ENCODE results near the gene SAMD4B.

SAMD4B gene

DNA sequence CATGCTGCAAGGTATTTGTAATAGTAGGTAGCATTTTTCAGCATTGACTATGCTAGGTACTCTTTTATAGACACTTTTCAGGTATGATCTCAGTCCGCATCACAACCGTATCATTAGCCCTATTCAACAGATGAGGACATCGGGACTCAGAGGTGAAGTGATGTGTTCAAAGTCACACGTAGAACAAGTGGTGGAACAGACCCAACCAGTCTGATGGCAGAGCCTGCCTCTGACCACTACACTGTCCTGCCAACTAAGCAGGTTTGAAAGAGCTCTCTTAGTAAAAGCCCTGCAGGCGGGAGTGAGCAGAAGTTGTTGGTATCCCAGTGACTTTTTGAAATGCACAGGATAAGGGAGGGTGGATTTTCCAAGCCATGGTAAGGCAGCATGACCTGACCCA, 28.5 kb downstream of the SAMD4B start:
- H3K27me3 ChIP-seq (replicated peaks; ENCODE audit: insufficient read depth, low read length) = no peaks in the 10 kb centered on the region
- no peak overlapping the region for H2AFZ ChIP-seq (ENCODE audit: low read length)
- H3K9me3 ChIP-seq (replicated peaks; ENCODE audit: insufficient read depth, low read length) = no peaks in the 10 kb centered on the region
- no peaks in the 10 kb centered on the region for H3K36me3 ChIP-seq (replicated peaks; ENCODE audit: insufficient read depth, low read length)
- H3K9ac ChIP-seq (ENCODE audit: low read length) = no peak overlapping the region
- H3K4me2 ChIP-seq (ENCODE audit: low read depth, low read length) = no peak overlapping the region
- no peaks in the 10 kb centered on the region for H4K20me1 ChIP-seq (ENCODE audit: insufficient read depth, low read length)
- no peak for DNase-seq
- TF ChIP-seq, protein P1, sequence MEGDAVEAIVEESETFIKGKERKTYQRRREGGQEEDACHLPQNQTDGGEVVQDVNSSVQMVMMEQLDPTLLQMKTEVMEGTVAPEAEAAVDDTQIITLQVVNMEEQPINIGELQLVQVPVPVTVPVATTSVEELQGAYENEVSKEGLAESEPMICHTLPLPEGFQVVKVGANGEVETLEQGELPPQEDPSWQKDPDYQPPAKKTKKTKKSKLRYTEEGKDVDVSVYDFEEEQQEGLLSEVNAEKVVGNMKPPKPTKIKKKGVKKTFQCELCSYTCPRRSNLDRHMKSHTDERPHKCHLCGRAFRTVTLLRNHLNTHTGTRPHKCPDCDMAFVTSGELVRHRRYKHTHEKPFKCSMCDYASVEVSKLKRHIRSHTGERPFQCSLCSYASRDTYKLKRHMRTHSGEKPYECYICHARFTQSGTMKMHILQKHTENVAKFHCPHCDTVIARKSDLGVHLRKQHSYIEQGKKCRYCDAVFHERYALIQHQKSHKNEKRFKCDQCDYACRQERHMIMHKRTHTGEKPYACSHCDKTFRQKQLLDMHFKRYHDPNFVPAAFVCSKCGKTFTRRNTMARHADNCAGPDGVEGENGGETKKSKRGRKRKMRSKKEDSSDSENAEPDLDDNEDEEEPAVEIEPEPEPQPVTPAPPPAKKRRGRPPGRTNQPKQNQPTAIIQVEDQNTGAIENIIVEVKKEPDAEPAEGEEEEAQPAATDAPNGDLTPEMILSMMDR (IDR thresholded peaks at IDR 0.05; ENCODE audit: low read length) = no peak
- no peak for TF ChIP-seq EZH2 (optimal IDR thresholded peaks at IDR 0.05; ENCODE audit: low read depth, low read length)
- H3K4me1 ChIP-seq (ENCODE audit: low read length) = no peaks in the 10 kb centered on the region
- H3K9me2 ChIP-seq (replicated peaks; ENCODE audit: insufficient read depth, low read length) = no peaks in the 10 kb centered on the region
- no peak overlapping the region for H3K4me3 ChIP-seq (ENCODE audit: low read length)
- no peaks in the 10 kb centered on the region for H3F3A ChIP-seq (ENCODE audit: insufficient read depth, low read length)
- no peaks in the 10 kb centered on the region for H3K79me2 ChIP-seq (ENCODE audit: low read length)
- no peak overlapping the region for H3K27ac ChIP-seq (ENCODE audit: low read length)

DNA sequence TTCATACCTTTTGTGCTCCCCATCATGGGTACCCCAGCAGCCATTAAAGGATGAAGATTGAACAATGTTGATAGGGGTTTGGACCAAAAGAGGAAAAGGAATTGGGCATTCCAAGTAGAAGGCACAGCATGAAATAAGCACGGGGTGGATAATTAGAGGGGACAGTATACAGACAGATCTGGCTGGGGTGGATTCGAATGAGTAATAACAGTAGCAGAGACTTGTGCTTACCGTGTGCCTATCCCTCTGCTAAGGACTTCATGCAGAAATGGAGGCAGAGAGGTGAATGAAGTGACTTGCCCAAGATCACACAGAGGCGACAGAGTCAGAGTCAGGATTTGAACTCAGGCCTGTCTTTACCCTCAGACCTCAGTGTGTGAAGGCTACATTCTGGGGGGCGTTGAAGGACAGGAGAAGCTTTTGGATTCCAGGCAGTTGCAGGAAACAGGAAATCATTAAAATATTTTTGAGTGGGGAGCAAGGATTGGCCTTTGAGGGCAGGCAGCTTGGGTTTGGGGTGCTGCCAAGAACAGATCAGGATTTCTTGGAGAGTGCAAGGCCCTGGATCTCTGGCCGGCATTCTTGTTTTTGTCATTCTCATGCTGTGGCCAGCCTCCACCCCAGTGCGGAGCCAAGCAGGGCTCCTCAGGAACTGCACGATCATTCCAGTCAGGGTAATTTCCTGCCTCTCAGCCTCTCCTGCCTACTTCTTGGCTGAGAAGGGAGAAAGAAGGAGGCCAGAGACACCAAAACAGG, 30.0 kb downstream of the SAMD4B start:
- no peak overlapping the region for H3K4me3 ChIP-seq (ENCODE audit: low read length)
- H4K20me1 ChIP-seq (ENCODE audit: insufficient read depth, low read length) = no peaks in the 10 kb centered on the region
- no peaks in the 10 kb centered on the region for H3K9me3 ChIP-seq (replicated peaks; ENCODE audit: insufficient read depth, low read length)
- no peak for DNase-seq
- H3K79me2 ChIP-seq (ENCODE audit: low read length) = no peaks in the 10 kb centered on the region
- no peak overlapping the region for H3K9ac ChIP-seq (ENCODE audit: low read length)
- H3F3A ChIP-seq (ENCODE audit: insufficient read depth, low read length) = no peaks in the 10 kb centered on the region
- no peak overlapping the region for H3K27ac ChIP-seq (ENCODE audit: low read length)
- H2AFZ ChIP-seq (ENCODE audit: low read length) = no peak overlapping the region
- H3K9me2 ChIP-seq (replicated peaks; ENCODE audit: insufficient read depth, low read length) = no peaks in the 10 kb centered on the region
- no peaks in the 10 kb centered on the region for H3K4me1 ChIP-seq (ENCODE audit: low read length)
- no peak overlapping the region for H3K4me2 ChIP-seq (ENCODE audit: low read depth, low read length)
- TF ChIP-seq EZH2phosphoT487 (IDR thresholded peaks at IDR 0.05; ENCODE audit: low read length) = no peak
- H3K36me3 ChIP-seq (replicated peaks; ENCODE audit: insufficient read depth, low read length) = no peaks in the 10 kb centered on the region
- H3K27me3 ChIP-seq (replicated peaks; ENCODE audit: insufficient read depth, low read length) = no peaks in the 10 kb centered on the region

DNA sequence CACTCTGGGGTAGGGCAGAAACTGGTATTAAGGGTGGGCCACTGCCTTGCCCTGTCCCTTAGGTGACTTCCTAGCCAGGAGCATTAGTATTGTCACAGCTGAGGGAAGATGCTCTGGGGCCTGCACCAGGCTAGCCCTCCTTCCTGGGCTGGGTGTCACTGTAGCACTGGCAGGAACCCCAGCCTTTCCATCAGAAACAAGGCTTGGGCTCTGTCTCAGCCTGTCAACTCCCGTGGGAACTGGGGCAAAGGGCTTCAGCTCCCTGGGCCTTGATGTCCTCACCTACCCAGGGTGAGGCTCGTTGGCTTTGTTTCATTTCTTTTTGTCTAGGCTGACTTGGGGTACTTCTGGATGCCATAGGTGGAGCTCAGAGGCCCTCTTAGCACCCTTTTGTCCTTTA, 30.7 kb downstream of the SAMD4B start:
- H3K4me3 ChIP-seq (ENCODE audit: low read length) = no peak overlapping the region
- H3K79me2 ChIP-seq (ENCODE audit: low read length) = no peaks in the 10 kb centered on the region
- H3K9ac ChIP-seq (ENCODE audit: low read length) = no peak overlapping the region
- no peaks in the 10 kb centered on the region for H3K36me3 ChIP-seq (replicated peaks; ENCODE audit: insufficient read depth, low read length)
- H2AFZ ChIP-seq (ENCODE audit: low read length) = no peak overlapping the region
- no peaks in the 10 kb centered on the region for H3F3A ChIP-seq (ENCODE audit: insufficient read depth, low read length)
- no peak for DNase-seq
- H3K27me3 ChIP-seq (replicated peaks; ENCODE audit: insufficient read depth, low read length) = no peaks in the 10 kb centered on the region
- H3K4me1 ChIP-seq (ENCODE audit: low read length) = no peaks in the 10 kb centered on the region
- H4K20me1 ChIP-seq (ENCODE audit: insufficient read depth, low read length) = no peaks in the 10 kb centered on the region
- no peak overlapping the region for H3K27ac ChIP-seq (ENCODE audit: low read length)
- no peaks in the 10 kb centered on the region for H3K9me3 ChIP-seq (replicated peaks; ENCODE audit: insufficient read depth, low read length)
- H3K4me2 ChIP-seq (ENCODE audit: low read depth, low read length) = no peak overlapping the region
- no peaks in the 10 kb centered on the region for H3K9me2 ChIP-seq (replicated peaks; ENCODE audit: insufficient read depth, low read length)
- TF ChIP-seq, protein P1 (IDR thresholded peaks at IDR 0.05; ENCODE audit: low read length) = no peak
- no peak for TF ChIP-seq EZH2 (optimal IDR thresholded peaks at IDR 0.05; ENCODE audit: low read depth, low read length)

DNA sequence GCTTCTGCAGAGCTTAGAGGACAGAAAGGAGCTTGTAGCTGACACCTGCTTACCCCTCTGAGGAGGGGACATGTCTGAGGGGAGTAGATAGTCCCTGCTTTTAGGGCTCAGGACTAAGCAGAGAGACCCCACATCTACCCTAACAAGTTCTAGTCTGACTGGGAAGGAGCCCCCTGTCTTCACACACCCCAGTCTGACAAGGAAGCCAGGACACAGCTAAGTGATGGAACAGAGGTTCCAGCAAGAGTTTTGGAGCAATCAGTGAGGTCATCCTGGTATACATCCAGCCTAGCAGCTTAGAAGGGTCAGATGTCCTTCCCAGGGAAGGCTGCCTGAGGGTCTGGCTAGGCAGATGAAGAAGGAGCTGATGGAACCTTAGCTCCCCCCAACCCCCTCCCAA, 33.7 kb downstream of the SAMD4B start:
- Histone ChIP-seq H3K79me2 (ENCODE audit: low read length) (no peaks in the 10 kb centered on the region), H3K4me2 (ENCODE audit: low read depth, low read length) (no peak overlapping the region), H3K36me3 (replicated peaks; ENCODE audit: insufficient read depth, low read length) (no peaks in the 10 kb centered on the region), H3K9me3 (replicated peaks; ENCODE audit: insufficient read depth, low read length) (no peaks in the 10 kb centered on the region), H2AFZ (ENCODE audit: low read length) (no peak overlapping the region), H3K27me3 (replicated peaks; ENCODE audit: insufficient read depth, low read length) (no peaks in the 10 kb centered on the region), H3K27ac (ENCODE audit: low read length) (no peak overlapping the region), H3K4me1 (ENCODE audit: low read length) (no peaks in the 10 kb centered on the region), H3K9me2 (replicated peaks; ENCODE audit: insufficient read depth, low read length) (no peaks in the 10 kb centered on the region), H3K9ac (ENCODE audit: low read length) (no peak overlapping the region), H3K4me3 (ENCODE audit: low read length) (no peak overlapping the region), H4K20me1 (ENCODE audit: insufficient read depth, low read length) (no peaks in the 10 kb centered on the region), H3F3A (ENCODE audit: insufficient read depth, low read length) (no peaks in the 10 kb centered on the region)
- TF ChIP-seq EZH2 (optimal IDR thresholded peaks at IDR 0.05; ENCODE audit: low read depth, low read length) = no peak
- TF ChIP-seq EZH2phosphoT487 (IDR thresholded peaks at IDR 0.05; ENCODE audit: low read length) = no peak
- TF ChIP-seq, protein P1 (IDR thresholded peaks at IDR 0.05; ENCODE audit: low read length) = no peak
- no peak for DNase-seq
